ENCODE results near the gene RTF2.

The RTF2 gene

DNA sequence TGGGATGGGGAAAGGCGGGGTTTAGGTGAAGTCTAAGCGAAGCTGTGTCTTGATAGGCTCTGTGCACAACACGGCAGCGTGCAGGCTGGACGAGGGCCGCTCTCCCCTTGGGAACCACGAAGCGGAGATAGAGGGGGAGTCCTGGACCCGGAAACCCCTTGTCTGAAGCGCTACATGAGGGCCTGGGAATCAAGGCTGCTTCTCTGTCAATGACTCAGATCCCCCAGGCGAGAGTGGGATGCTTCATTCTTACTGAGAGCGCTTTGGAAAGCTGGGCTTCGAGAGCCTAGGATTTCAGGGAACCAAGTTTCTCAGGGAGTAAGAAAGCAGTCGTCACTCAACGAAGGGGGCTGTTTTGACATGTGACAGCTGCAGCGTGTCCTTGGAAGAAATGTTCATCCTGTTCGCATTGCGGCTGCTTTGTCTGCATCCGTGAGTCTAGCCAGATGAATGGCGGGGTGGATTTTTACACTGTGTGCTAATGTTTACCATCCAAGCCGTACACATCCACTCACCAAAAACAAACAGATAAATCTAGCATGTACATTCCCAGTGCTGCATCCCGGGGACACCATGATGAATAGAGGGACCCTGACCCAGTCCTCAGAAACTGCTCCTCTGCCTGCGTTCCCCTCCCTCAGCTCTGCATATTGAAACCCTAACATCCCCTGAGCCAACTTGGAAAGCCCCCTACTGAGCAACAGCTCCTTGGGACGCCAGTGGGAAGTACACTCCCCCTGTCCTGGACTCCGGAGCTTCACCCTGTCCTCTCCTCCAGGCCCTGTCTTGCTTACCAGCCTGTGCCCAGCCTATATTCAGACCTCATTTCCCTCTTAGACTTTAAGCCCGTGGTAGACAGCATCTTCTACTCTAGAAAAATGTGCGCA lies 24.5 kb upstream of the RTF2 start:
- H3K4me3 ChIP-seq (ENCODE audit: control insufficient read depth, low read depth, low read length) = no peak overlapping the region
- TF ChIP-seq, protein P1, sequence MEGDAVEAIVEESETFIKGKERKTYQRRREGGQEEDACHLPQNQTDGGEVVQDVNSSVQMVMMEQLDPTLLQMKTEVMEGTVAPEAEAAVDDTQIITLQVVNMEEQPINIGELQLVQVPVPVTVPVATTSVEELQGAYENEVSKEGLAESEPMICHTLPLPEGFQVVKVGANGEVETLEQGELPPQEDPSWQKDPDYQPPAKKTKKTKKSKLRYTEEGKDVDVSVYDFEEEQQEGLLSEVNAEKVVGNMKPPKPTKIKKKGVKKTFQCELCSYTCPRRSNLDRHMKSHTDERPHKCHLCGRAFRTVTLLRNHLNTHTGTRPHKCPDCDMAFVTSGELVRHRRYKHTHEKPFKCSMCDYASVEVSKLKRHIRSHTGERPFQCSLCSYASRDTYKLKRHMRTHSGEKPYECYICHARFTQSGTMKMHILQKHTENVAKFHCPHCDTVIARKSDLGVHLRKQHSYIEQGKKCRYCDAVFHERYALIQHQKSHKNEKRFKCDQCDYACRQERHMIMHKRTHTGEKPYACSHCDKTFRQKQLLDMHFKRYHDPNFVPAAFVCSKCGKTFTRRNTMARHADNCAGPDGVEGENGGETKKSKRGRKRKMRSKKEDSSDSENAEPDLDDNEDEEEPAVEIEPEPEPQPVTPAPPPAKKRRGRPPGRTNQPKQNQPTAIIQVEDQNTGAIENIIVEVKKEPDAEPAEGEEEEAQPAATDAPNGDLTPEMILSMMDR (IDR thresholded peaks at IDR 0.05; ENCODE audit: control insufficient read depth, insufficient read depth, low read depth, low read length, missing control alignments) = no peak
- no peak for DNase-seq (ENCODE audit: low read depth)

DNA sequence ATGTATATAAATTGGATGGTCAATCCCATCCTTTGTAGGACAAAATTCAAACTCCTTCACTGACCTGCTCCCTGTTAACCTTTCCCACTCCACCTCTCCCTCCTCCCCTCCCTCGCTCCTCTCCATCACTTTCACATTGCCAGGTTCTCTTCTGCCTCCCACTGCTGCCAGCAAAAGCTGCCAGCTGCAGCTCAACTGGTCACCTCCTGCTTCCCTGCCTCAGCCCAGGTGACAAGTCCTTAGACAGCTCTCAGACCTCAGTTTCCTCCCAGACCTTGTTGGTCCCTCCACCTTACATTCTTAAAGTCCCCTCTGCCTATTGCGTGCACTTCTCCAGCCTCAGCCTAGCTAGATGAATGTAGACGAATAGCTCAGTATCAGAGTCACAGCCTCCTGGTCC lies 23.3 kb upstream of the RTF2 start:
- no peak overlapping the region for H3K4me3 ChIP-seq (ENCODE audit: control insufficient read depth, low read depth, low read length)

DNA sequence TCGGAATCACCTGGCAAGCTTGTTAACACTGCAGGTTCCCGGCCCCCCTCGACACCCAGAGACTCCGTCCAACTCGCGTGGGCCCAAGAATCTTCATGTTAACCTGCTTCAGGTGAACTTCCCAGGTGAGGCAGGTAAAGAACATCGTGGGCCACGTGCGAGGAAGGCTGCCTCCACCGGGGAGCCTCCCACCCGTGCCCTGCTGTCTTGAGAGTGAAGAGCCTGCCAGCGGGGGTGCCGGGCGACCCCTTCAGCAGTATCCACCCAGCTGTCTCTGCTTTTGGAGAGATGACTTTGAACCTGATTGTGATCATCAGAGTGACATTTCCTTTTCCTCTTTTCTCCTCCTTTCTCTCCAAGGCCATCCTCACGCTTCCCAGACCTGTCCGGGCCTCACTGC lies 22.9 kb upstream of the RTF2 start:
- H3K4me3 ChIP-seq (ENCODE audit: control insufficient read depth, low read depth, low read length) = no peak overlapping the region
- DNase-seq (ENCODE audit: low read depth) = no peak
- TF ChIP-seq, protein P1 (IDR thresholded peaks at IDR 0.05; ENCODE audit: control insufficient read depth, insufficient read depth, low read depth, low read length, missing control alignments) = no peak

More for the DNA sequence above, 23.3 kb upstream of the RTF2 start:
- DNase-seq (ENCODE audit: low read depth) = no peak
- TF ChIP-seq, protein P1 (IDR thresholded peaks at IDR 0.05; ENCODE audit: control insufficient read depth, insufficient read depth, low read depth, low read length, missing control alignments) = no peak

DNA sequence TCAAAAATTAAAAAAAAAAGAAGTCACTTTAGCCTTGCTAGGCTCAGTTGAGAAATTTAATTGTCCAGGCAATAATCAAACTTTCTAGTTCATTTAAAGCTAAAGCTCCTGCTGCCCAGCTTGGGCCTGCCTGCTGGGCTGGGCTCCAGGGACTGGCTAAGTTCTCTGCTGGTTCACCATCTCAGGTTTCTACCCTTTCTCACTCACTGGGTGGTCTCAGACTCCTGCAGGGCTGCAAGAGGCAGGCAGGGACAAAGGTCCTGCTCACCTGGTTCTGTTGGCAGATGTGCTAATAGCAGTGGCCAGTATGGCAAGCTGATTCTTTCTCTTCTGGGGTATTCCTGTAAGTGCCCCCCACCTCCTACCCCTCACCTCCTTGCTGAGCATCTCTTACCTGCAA lies 21.2 kb upstream of the RTF2 start:
- H3K4me3 ChIP-seq (ENCODE audit: control insufficient read depth, low read depth, low read length) = no peak overlapping the region
- TF ChIP-seq, protein P1 (IDR thresholded peaks at IDR 0.05; ENCODE audit: control insufficient read depth, insufficient read depth, low read depth, low read length, missing control alignments) = no peak
- DNase-seq (ENCODE audit: low read depth) = no peak

DNA sequence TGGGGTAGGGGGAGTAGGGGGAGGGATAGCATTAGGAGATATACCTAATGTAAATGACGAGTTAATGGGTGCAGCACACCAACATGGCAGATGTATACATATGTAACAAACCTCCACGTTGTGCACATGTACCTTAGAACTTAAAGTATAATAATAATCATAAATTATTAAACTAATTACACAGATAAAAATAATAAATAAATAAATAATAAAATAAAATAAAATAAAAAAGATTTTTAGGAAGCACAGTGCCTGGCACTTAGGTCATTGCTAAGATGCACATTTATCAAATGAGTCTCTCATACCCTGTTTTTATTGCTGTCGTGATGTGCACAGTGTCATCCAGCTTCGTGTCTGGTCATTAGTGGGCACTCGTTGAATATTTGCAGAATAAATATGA lies 19.0 kb upstream of the RTF2 start:
- TF ChIP-seq, protein P1 (IDR thresholded peaks at IDR 0.05; ENCODE audit: control insufficient read depth, insufficient read depth, low read depth, low read length, missing control alignments) = no peak
- H3K4me3 ChIP-seq (ENCODE audit: control insufficient read depth, low read depth, low read length) = no peak overlapping the region
- DNase-seq (ENCODE audit: low read depth) = no peak

DNA sequence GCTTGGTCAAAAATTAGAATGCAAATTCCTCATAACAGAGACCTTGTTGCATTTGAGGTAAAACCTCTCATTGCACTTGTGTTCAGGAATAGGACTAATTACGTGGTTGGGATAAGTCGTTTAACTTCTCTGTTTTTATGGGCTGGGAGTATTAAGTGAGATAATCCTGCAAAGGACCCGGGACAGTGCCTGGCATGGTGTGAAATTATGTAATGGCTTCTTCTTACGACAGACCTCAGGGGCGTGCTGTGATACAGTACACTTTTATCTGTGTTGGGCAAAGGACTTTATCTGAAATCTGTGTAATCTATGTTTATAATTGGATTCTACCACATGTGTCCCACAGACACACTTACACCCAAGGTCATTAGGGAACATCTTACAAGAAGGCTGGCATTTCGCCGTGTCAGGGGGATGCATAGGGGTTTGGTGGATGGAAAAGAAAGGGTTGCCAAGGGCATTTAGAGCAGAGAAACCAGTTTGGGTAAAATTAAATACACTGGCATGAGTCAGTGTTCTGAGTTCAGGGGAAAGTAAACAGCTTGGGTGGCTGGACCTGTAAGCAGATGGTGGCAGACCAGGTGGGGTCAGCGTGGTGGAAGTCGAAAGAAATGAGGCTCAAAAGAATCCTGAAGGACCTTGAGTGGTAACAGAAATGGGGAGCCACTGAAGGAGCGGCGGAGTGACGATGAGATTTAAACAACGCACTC lies 17.2 kb upstream of the RTF2 start:
- no peak for DNase-seq (ENCODE audit: low read depth)
- H3K4me3 ChIP-seq (ENCODE audit: control insufficient read depth, low read depth, low read length) = no peak overlapping the region
- TF ChIP-seq, protein P1 (IDR thresholded peaks at IDR 0.05; ENCODE audit: control insufficient read depth, insufficient read depth, low read depth, low read length, missing control alignments) = no peak
